B cell (primary cell): ENCODE data around the gene DNASE1L2.

ENCODE experiments used
- EZH2 ChIP-seq: IDR thresholded peaks from 2 replicates; pipeline ENCODE4 v1.6.1; 2012; ENCODE audit warnings: borderline replicate concordance, low read depth, mild to moderate bottlenecking, moderate library complexity, low read length; ENCODE audit not compliant: insufficient read depth, poor library complexity, severe bottlenecking
- TF ChIP-seq, protein P1 (sequence below): fragments of 200-600 bp; IDR thresholded peaks from one replicate; pipeline ENCODE4 v1.8.0; 2022; ENCODE audit warnings: antibody characterized with exemption, mild to moderate bottlenecking

DNA sequence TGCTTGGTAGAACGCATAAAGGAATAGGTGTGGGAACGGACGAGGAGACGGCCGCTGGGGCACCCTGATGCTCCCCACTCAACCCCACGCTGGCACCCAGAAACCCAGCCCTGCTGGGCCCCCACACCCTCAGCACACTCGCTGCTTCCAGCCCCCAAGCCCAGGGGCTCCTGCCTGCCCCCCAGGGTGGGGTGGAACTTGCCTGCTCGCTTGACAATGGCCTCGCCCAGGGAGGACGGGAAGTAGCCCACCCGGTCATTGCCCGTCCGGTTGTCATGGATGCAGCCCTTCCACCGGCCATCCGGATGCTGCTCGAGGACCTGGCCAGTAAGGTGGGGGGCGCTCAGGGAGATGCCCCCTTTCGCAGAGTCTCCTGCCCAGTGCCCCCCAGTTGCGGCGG is 49.7 kb upstream of the DNASE1L2 start:
- TF ChIP-seq, protein P1, sequence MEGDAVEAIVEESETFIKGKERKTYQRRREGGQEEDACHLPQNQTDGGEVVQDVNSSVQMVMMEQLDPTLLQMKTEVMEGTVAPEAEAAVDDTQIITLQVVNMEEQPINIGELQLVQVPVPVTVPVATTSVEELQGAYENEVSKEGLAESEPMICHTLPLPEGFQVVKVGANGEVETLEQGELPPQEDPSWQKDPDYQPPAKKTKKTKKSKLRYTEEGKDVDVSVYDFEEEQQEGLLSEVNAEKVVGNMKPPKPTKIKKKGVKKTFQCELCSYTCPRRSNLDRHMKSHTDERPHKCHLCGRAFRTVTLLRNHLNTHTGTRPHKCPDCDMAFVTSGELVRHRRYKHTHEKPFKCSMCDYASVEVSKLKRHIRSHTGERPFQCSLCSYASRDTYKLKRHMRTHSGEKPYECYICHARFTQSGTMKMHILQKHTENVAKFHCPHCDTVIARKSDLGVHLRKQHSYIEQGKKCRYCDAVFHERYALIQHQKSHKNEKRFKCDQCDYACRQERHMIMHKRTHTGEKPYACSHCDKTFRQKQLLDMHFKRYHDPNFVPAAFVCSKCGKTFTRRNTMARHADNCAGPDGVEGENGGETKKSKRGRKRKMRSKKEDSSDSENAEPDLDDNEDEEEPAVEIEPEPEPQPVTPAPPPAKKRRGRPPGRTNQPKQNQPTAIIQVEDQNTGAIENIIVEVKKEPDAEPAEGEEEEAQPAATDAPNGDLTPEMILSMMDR = no peak
- no peak for TF ChIP-seq EZH2
